BE2C (cell line): ENCODE measurements around the gene METTL27.
A peak's percentile ranks its signal among the peaks of the same experiment; 100 is the strongest.
"Not testable (repeated sequence)": the region's sequence is repeated elsewhere in the genome, so short reads cannot be mapped to it uniquely, and the experiment has no call there.

ENCODE experiments used
- DNase-seq: peaks from one replicate; pipeline ENCODE4 v3.0.0-alpha.2; 2020
- H3K27me3 ChIP-seq: fragments of 250-450 bp; sonication (Bioruptor Pico); 2 replicates; pipeline ENCODE4 v1.5.1; 2020; ENCODE audit warnings: mild to moderate bottlenecking
- H3K36me3 ChIP-seq: fragments of 250-450 bp; sonication (Bioruptor Pico); 2 replicates; pipeline ENCODE4 v1.5.1; 2020; ENCODE audit warnings: mild to moderate bottlenecking
- H3K4me1 ChIP-seq: fragments of 250-450 bp; sonication (Bioruptor Pico); 2 replicates; pipeline ENCODE4 v1.5.1; 2020
- H3K4me3 ChIP-seq: 2 replicates; pipeline ENCODE4 v1.5.1; 2011; ENCODE audit warnings: low read depth, low read length
- H3K9me3 ChIP-seq: fragments of 250-450 bp; sonication (Bioruptor Pico); 2 replicates; pipeline ENCODE4 v1.5.1; 2020
- CTCF ChIP-seq: IDR thresholded peaks from 2 replicates; pipeline ENCODE4 v1.5.1; 2012; ENCODE audit warnings: mild to moderate bottlenecking, low read depth, low read length

Gene METTL27

GRCh38 chr7:73850781-73851207 is 8.5 kb upstream of the METTL27 start:
- Histone ChIP-seq H3K9me3 (no peaks in the 10 kb centered on the region), H3K36me3 (no peaks in the 10 kb centered on the region), H3K27me3 (peaks cover 7% of the 10 kb centered on the region), H3K4me1 (no peaks in the 10 kb centered on the region), H3K4me3 (no peak overlapping the region)
- no peak for TF ChIP-seq CTCF
- no peak for DNase-seq

- no peaks in the 10 kb centered on the region for H3K27me3 ChIP-seq
- H3K36me3 ChIP-seq, result no peaks in the 10 kb centered on the region
- no peak for DNase-seq
- H3K9me3 ChIP-seq, result no peaks in the 10 kb centered on the region
- TF ChIP-seq CTCF, result no peak
- H3K4me1 ChIP-seq, result no peaks in the 10 kb centered on the region
- no peak overlapping the region for H3K4me3 ChIP-seq
Observed at GRCh38 chr7:73847941-73848723, 5.8 kb upstream of the METTL27 start.

GRCh38 chr7:73845701-73846195 is 3.4 kb upstream of the METTL27 start:
- not testable (repeated sequence) for H3K36me3 ChIP-seq, DNase-seq, H3K9me3 ChIP-seq, H3K4me3 ChIP-seq, H3K4me1 ChIP-seq, H3K27me3 ChIP-seq

GRCh38 chr7:73844848-73845460 is 2.6 kb upstream of the METTL27 start:
- Histone ChIP-seq H3K36me3 (no peaks in the 10 kb centered on the region), H3K9me3 (no peaks in the 10 kb centered on the region), H3K27me3 (no peaks in the 10 kb centered on the region), H3K4me1 (no peaks in the 10 kb centered on the region), H3K4me3 (no peak overlapping the region)
- DNase-seq, result no peak
- TF ChIP-seq CTCF, result no peak

- no peak for TF ChIP-seq CTCF
- H3K4me1 ChIP-seq, result no peaks in the 10 kb centered on the region
- no peak overlapping the region for H3K4me3 ChIP-seq
- H3K9me3 ChIP-seq, result no peaks in the 10 kb centered on the region
- no peaks in the 10 kb centered on the region for H3K27me3 ChIP-seq
- DNase-seq, result no peak
- no peaks in the 10 kb centered on the region for H3K36me3 ChIP-seq
Observed at GRCh38 chr7:73844131-73844547, 1.8 kb upstream of the METTL27 start.

- TF ChIP-seq CTCF, result no peak
- Histone ChIP-seq H3K27me3 (no peaks in the 10 kb centered on the region), H3K4me3 (peak overlapping the region; percentile 53), H3K4me1 (no peaks in the 10 kb centered on the region), H3K9me3 (no peaks in the 10 kb centered on the region), H3K36me3 (no peaks in the 10 kb centered on the region)
- DNase-seq, result no peak
Observed at GRCh38 chr7:73841689-73842066, 638 bp downstream of the METTL27 start.
